PFSK-1 (cell line): ENCODE measurements around the gene FAM162B.

Source experiments
- FOXP2 ChIP-seq: optimal IDR thresholded peaks from 2 replicates; pipeline ENCODE3; 2011; ENCODE audit warnings: borderline replicate concordance, control low read depth, inconsistent platforms; ENCODE audit not compliant: insufficient read depth; ENCODE audit errors: extremely low read length, extremely low read depth
- POLR2AphosphoS5 ChIP-seq: IDR thresholded peaks from 2 replicates; pipeline ENCODE4 v1.6.1; 2012; ENCODE audit warnings: low read depth, mild to moderate bottlenecking, control low read depth, low read length, moderate library complexity
- REST ChIP-seq, 2 experiments: IDR thresholded peaks; 2 replicates each; pipeline versions ENCODE4 v1.6.1 to v1.8.0; 2011 to 2012; ENCODE audit warnings: low read depth in 2 of 2, low read length in 2 of 2, control low read depth in 1 of 2, inconsistent platforms in 1 of 2, mild to moderate bottlenecking in 1 of 2, moderate library complexity in 1 of 2; ENCODE audit not compliant: insufficient read depth in 1 of 2
- SIN3A ChIP-seq: IDR thresholded peaks from 2 replicates; pipeline ENCODE4 v1.6.1; 2012; ENCODE audit warnings: mild to moderate bottlenecking, low read length, moderate library complexity, borderline replicate concordance; ENCODE audit not compliant: insufficient read depth

- TF ChIP-seq FOXP2, result no peak
- TF ChIP-seq REST (IDR thresholded peaks at IDR 0.05; ENCODE audit: insufficient read depth in 1 of 2, low read depth in 2 of 2, low read length in 2 of 2), result no peak
- TF ChIP-seq SIN3A, result no peak
- TF ChIP-seq POLR2AphosphoS5, result no peak
These were observed 6.9 kb upstream of the FAM162B start for GRCh38 chr6:116772450-116772849.
